Neural cell (in vitro differentiated cells): ENCODE data around the gene DHRS3.

Experiments
- TAF1 ChIP-seq: IDR thresholded peaks from 2 replicates; pipeline ENCODE4 v1.6.1; 2012; ENCODE audit warnings: low read depth
- TF ChIP-seq, protein P1 (sequence below): IDR thresholded peaks from 2 replicates; pipeline ENCODE4 v1.6.1; 2012; ENCODE audit warnings: borderline replicate concordance
- TF ChIP-seq, protein P2 (sequence below): fragments of 450-650 bp; IDR thresholded peaks from 2 replicates; pipeline ENCODE4 v1.5.1; 2014; ENCODE audit warnings: antibody characterized with exemption, mild to moderate bottlenecking, moderate library complexity; ENCODE audit not compliant: poor library complexity, severe bottlenecking

DNA sequence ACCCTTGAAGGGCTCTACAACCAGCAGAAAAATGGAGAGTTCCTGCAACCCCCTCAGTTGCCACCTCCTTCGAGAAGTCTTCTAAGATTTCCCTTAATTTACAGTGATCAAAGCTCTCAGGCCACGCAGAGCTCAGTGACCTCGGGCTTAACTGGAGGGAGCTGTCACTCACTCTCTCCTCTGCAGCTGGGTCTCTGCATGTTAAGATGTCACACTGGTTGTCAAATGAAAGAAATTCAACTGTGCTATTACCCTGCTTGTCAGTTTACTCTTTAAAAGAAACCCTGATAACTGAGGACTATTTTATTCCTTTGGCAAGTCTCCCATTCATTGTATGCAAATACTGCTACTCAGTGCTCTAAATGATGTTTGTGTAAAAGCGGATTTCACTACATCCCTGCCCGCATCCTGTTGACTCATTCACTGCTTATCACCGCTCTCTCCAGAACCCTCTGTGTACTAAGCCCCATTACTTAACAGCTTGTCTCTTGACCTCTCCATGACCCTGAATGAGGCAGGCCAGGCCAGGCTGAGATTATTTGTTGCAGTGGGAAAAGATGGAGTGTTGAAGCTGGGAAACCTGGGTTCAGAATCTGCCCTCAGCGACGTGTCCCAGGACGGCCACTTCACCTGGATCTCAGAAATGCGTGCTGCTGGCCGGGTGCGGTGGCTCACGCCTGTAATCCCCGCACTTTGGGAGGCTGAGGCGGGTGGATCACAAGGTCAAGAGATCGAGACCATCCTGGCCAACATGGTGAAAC lies 13.7 kb downstream of the DHRS3 start:
- TF ChIP-seq, protein P1, sequence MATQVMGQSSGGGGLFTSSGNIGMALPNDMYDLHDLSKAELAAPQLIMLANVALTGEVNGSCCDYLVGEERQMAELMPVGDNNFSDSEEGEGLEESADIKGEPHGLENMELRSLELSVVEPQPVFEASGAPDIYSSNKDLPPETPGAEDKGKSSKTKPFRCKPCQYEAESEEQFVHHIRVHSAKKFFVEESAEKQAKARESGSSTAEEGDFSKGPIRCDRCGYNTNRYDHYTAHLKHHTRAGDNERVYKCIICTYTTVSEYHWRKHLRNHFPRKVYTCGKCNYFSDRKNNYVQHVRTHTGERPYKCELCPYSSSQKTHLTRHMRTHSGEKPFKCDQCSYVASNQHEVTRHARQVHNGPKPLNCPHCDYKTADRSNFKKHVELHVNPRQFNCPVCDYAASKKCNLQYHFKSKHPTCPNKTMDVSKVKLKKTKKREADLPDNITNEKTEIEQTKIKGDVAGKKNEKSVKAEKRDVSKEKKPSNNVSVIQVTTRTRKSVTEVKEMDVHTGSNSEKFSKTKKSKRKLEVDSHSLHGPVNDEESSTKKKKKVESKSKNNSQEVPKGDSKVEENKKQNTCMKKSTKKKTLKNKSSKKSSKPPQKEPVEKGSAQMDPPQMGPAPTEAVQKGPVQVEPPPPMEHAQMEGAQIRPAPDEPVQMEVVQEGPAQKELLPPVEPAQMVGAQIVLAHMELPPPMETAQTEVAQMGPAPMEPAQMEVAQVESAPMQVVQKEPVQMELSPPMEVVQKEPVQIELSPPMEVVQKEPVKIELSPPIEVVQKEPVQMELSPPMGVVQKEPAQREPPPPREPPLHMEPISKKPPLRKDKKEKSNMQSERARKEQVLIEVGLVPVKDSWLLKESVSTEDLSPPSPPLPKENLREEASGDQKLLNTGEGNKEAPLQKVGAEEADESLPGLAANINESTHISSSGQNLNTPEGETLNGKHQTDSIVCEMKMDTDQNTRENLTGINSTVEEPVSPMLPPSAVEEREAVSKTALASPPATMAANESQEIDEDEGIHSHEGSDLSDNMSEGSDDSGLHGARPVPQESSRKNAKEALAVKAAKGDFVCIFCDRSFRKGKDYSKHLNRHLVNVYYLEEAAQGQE: no peak
- TF ChIP-seq, protein P2, sequence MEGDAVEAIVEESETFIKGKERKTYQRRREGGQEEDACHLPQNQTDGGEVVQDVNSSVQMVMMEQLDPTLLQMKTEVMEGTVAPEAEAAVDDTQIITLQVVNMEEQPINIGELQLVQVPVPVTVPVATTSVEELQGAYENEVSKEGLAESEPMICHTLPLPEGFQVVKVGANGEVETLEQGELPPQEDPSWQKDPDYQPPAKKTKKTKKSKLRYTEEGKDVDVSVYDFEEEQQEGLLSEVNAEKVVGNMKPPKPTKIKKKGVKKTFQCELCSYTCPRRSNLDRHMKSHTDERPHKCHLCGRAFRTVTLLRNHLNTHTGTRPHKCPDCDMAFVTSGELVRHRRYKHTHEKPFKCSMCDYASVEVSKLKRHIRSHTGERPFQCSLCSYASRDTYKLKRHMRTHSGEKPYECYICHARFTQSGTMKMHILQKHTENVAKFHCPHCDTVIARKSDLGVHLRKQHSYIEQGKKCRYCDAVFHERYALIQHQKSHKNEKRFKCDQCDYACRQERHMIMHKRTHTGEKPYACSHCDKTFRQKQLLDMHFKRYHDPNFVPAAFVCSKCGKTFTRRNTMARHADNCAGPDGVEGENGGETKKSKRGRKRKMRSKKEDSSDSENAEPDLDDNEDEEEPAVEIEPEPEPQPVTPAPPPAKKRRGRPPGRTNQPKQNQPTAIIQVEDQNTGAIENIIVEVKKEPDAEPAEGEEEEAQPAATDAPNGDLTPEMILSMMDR: no peak
- no peak for TF ChIP-seq TAF1
